Tibial nerve (tissue), 4 donors: ENCODE data around the gene ANO10. TPM values are rescaled to one million over a fixed set of nuclear protein-coding genes. Genes with fewer than 3 reads are reported as not detected.

ENCODE experiments used
- DNase-seq, 2 donors: peaks; one replicate each; pipeline ENCODE4 v3.0.0-alpha.2; 2019; ENCODE audit warnings: low spot score in 2 of 2
- H3K27ac ChIP-seq, 4 donors: fragments of 200-600 bp; sonication (generic) in 3 of 4; one replicate each; pipeline ENCODE4 v1.5.1; 2017 to 2019; ENCODE audit warnings: mild to moderate bottlenecking in 1 of 4
- H3K27me3 ChIP-seq, 2 donors: fragments of 200-600 bp; sonication (generic) in 1 of 2; one replicate each; pipeline versions ENCODE4 v1.5.1 to v1.6.0; 2017 to 2019
- H3K36me3 ChIP-seq, 3 donors: fragments of 200-600 bp; sonication (generic); one replicate each; pipeline ENCODE4 v1.5.1; 2018 to 2019
- H3K4me1 ChIP-seq, 4 donors: fragments of 200-600 bp; sonication (generic) in 3 of 4; one replicate each; pipeline ENCODE4 v1.5.1; 2017 to 2019
- H3K4me3 ChIP-seq, 4 donors: fragments of 200-600 bp; sonication (generic) in 3 of 4; one replicate each; pipeline ENCODE4 v1.5.1; 2017 to 2019; ENCODE audit warnings: mild to moderate bottlenecking in 1 of 4, moderate library complexity in 1 of 4
- H3K9me3 ChIP-seq, 4 donors: fragments of 200-600 bp; sonication (generic) in 3 of 4; one replicate each; pipeline ENCODE4 v1.5.1; 2017 to 2019
- EP300 ChIP-seq, 2 donors: sonication (generic); formaldehyde crosslinking; IDR thresholded peaks; one replicate each; pipeline ENCODE4 v1.6.1; 2017; ENCODE audit warnings: antibody characterized with exemption in 2 of 2, mild to moderate bottlenecking in 1 of 2
- POLR2A ChIP-seq, 2 donors: fragments of 450-650 bp; IDR thresholded peaks; one replicate each; pipeline ENCODE4 v1.6.1; 2017; ENCODE audit warnings: antibody characterized with exemption in 2 of 2, mild to moderate bottlenecking in 2 of 2, moderate library complexity in 2 of 2
- WGBS, 2 donors: methylation state at CpG; one replicate each; pipeline ENCODE4 v1.1.5; 2018; 5-methylcytosine and 5-hydroxymethylcytosine counted together
- total RNA-seq, 4 donors: library from RNA; depleted of rRNA; stranded (reverse); fragments of >200 nt; gene quantifications; one replicate each; pipeline ENCODE4 v1.1.0, GENCODE V29; 2016
- TF ChIP-seq, protein P1 (sequence below), 5 experiments: fragments of 200-600 bp in 3 of 5; fragments of 450-650 bp in 2 of 5; sonication (generic) in 3 of 5; IDR thresholded peaks; one replicate each; pipeline ENCODE4 v1.5.1; 2016 to 2019; ENCODE audit warnings: antibody characterized with exemption in 5 of 5, mild to moderate bottlenecking in 3 of 5, moderate library complexity in 2 of 5

The ANO10 gene
- total RNA-seq, 4 donors from 2014 or later: 19.4 to 28.8 (median 21.2) TPM

DNA sequence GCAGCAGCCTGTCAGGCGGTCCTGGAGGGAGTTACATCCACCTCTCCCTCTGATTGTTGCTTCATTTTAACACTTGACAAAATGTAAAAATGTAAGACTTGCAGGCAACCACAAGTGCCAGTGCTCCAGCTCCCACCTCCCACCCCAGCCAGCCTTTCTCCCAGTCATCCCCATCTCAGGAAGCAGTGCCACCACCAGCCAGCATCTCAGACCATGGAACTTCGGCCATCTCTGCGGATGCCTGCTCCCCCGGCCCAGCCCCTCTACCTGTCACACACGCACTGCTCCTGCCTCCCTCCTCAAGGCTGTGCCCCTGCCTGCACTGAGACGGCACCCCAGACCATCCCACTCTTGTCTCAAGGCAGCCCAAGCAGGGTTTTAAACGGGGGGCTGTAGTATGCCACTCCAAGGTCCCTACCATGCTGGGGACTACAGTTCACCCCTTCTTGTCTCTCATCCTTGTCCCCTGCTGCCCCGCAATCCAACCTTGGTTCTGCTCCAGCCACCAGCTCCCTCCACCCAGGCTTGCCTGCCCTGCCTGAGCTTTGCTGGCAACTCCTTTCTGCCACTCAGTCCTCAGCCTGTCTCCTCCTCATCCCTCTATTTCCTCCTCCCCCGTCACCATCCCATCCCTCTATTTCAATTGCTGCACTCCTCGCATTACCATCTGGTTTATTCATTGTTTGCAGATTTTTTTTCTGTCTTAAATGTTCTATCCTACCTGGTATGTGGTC lies 249.6 kb downstream of the ANO10 start:
- no peak overlapping the region for H3K4me3 ChIP-seq
- H3K9me3 ChIP-seq: no peaks in the 10 kb centered on the region
- WGBS, 2 donors: 90 to 94% methylated on average over 10 of the region's 10 CpGs
- TF ChIP-seq POLR2A (IDR thresholded peaks at IDR 0.05) (no peak), EP300 (IDR thresholded peaks at IDR 0.05) (no peak)
- TF ChIP-seq, protein P1, sequence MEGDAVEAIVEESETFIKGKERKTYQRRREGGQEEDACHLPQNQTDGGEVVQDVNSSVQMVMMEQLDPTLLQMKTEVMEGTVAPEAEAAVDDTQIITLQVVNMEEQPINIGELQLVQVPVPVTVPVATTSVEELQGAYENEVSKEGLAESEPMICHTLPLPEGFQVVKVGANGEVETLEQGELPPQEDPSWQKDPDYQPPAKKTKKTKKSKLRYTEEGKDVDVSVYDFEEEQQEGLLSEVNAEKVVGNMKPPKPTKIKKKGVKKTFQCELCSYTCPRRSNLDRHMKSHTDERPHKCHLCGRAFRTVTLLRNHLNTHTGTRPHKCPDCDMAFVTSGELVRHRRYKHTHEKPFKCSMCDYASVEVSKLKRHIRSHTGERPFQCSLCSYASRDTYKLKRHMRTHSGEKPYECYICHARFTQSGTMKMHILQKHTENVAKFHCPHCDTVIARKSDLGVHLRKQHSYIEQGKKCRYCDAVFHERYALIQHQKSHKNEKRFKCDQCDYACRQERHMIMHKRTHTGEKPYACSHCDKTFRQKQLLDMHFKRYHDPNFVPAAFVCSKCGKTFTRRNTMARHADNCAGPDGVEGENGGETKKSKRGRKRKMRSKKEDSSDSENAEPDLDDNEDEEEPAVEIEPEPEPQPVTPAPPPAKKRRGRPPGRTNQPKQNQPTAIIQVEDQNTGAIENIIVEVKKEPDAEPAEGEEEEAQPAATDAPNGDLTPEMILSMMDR (IDR thresholded peaks at IDR 0.05): no peak
- peaks cover 0 to 2% (median 0%) of the 10 kb centered on the region in 4 donors for H3K4me1 ChIP-seq
- peaks cover 0 to 2% (median 0%) of the 10 kb centered on the region in 3 donors for H3K36me3 ChIP-seq
- no peak overlapping the region for H3K27ac ChIP-seq
- DNase-seq: no peak
- no peaks in the 10 kb centered on the region for H3K27me3 ChIP-seq

DNA sequence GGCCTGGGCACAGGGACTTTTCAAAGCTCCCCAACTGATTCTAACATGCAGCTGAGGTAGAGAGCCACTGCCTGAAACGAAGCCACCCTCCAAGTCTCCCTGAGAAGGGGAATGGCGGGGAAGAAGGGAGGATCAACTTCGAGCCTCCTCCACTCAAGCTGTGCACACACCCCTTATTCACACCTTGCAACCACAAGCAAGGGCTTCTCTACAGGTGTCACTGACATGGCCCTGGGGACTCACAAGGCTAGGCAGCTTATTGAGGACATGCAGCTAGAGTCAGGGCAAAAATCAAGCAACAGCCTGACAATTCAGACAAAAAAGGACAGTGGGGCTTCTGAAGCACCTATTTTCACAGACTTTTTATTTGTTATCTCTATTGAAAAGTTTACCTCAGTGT lies 250.3 kb downstream of the ANO10 start:
- no peak overlapping the region for H3K4me3 ChIP-seq
- H3K27ac ChIP-seq: no peak overlapping the region
- no peaks in the 10 kb centered on the region for H3K9me3 ChIP-seq
- TF ChIP-seq, protein P1 (IDR thresholded peaks at IDR 0.05): no peak
- TF ChIP-seq EP300 (IDR thresholded peaks at IDR 0.05): no peak
- no peak for TF ChIP-seq POLR2A (IDR thresholded peaks at IDR 0.05)
- DNase-seq: no peak
- 80 to 85% methylated on average over 3 of the region's 3 CpGs for WGBS, 2 donors
- H3K36me3 ChIP-seq: peaks cover 0 to 9% (median 0%) of the 10 kb centered on the region in 3 donors
- H3K27me3 ChIP-seq: no peaks in the 10 kb centered on the region
- peaks cover 0 to 9% (median 0%) of the 10 kb centered on the region in 4 donors for H3K4me1 ChIP-seq

DNA sequence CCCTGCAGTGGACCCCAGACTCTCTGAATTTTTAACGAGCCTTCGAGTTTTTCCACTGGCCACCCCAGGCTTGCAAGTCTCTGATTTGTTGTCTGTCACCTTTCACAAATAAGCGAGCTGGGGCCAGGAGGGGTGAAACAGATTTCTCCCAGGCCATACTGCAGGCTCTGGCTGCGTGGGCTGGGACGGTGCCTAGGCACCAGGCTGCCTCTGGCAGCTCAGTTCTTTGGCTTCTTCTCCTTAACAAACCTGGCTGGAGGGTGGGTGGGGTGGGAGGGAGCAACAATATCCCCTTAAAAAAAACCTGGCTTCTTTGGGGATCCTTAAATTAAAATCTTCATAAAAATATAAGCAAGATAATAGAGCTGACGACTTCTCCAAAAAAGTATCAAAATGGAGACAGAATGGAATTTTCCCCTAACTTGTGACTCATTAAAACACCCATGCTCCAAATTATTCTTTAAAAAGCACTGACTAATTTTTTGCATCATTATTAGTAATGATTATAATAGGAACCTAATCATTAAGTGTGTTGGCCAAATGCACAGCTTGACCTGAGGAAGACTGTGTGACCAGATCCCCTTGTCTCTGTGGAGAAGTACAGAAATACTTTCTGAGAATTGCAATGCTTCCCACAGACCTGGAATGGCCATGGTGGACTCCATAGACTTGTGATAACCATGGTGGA lies 251.4 kb downstream of the ANO10 start:
- WGBS, 2 donors: 73% methylated on average over 6 of the region's 6 CpGs
- Histone ChIP-seq H3K4me1 (peaks cover 0 to 14% (median 0%) of the 10 kb centered on the region in 4 donors), H3K4me3 (no peak overlapping the region), H3K27ac (no peak overlapping the region), H3K9me3 (no peaks in the 10 kb centered on the region), H3K27me3 (no peaks in the 10 kb centered on the region), H3K36me3 (peaks cover 0 to 19% (median 0%) of the 10 kb centered on the region in 3 donors)
- TF ChIP-seq EP300 (IDR thresholded peaks at IDR 0.05): no peak
- TF ChIP-seq, protein P1 (IDR thresholded peaks at IDR 0.05): no peak
- TF ChIP-seq POLR2A (IDR thresholded peaks at IDR 0.05): no peak
- DNase-seq: no peak

DNA sequence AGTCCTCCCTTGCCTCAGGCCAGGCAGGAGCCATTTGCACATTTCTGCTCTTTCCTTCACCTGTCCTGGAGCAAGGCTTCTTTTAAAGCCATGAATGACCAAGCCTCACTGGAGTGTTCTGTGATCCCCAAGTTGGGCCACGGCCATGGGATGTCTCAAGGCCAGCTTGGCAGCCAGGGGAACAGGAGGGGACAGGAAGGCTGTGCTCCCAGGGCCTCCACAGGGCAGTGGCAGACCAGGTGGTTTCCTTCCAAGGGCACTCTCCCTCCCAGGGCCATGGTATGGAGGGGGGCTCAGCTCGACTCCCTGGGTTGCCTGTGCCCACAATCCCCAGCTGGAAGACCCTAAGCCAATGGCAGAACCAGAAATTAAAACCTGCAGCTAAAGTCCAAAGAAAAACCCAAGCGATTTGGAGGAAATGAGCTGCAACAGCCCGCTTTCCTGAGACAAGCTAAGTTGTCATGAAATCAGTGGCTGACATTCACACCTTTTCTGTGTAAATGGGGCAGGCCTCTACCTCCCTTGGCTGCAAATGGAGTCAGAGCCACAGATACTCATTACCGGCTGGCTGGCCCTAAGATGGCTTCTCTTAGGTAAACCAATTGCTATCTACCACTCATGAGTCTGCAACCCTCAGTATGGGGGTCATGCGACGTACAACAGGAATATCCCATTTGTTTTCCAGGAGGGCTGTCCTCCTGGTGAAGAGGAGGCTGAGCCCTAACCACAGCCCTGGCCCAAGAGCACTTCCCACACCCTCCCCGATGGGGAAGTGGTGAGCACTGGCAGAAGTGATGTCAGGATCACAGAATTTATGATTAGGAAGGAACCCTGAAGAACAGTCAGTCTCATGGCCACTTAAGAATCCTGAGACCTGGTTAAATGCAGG lies 252.2 kb downstream of the ANO10 start:
- Histone ChIP-seq H3K4me1 (peaks cover 0 to 14% (median 0%) of the 10 kb centered on the region in 4 donors), H3K9me3 (peaks cover 0 to under 1% (median 0%) of the 10 kb centered on the region in 4 donors), H3K4me3 (no peak overlapping the region), H3K36me3 (peaks cover 0 to 27% (median 0%) of the 10 kb centered on the region in 3 donors), H3K27ac (no peak overlapping the region), H3K27me3 (no peaks in the 10 kb centered on the region)
- TF ChIP-seq POLR2A (IDR thresholded peaks at IDR 0.05) (no peak), EP300 (IDR thresholded peaks at IDR 0.05) (no peak)
- TF ChIP-seq, protein P1 (IDR thresholded peaks at IDR 0.05): no peak
- DNase-seq: no peak
- WGBS, 2 donors: 88 to 97% methylated on average over 7 to 8 of the region's 8 CpGs
